Keratinocyte (primary cell): ENCODE results near the gene PTPN14.

Source experiments
- EZH2 ChIP-seq: IDR thresholded peaks from one replicate; pipeline ENCODE4 v1.6.1; 2012; ENCODE audit warnings: inconsistent platforms, mild to moderate bottlenecking, low read length, moderate library complexity
- TF ChIP-seq, protein P1 (sequence below), 3 experiments: IDR thresholded peaks in 1 of 3; conservative IDR thresholded peaks in 1 of 3; optimal IDR thresholded peaks in 1 of 3; 2 replicates in 2 of 3; 3 replicates in 1 of 3; pipeline versions ENCODE3 to v1.5.1; 2011; ENCODE audit warnings: low read length in 3 of 3, mild to moderate bottlenecking in 3 of 3, moderate library complexity in 2 of 3, control low read depth in 1 of 3, inconsistent platforms in 1 of 3; ENCODE audit not compliant: insufficient read depth in 2 of 3; ENCODE audit errors: extremely low read depth in 1 of 3

DNA sequence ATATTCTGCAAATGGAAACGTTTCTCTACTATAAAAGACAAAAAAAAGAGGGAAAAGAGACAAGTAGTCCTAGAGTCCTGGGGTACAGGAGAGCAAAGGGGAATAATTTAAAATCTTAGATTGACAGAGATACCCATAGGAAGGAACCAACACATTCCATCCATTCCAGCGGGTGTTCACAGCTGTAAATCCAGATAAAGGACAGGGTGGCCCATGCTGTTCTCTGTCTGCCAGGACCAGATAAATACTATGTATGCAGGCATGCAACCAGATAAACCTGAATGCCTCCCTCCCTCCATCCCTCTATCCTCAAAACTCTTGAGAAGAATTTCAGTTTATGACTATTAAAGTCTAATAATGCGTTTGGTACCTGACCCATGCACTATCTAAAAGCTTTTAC lies 131.8 kb downstream of the PTPN14 start:
- TF ChIP-seq, protein P1, sequence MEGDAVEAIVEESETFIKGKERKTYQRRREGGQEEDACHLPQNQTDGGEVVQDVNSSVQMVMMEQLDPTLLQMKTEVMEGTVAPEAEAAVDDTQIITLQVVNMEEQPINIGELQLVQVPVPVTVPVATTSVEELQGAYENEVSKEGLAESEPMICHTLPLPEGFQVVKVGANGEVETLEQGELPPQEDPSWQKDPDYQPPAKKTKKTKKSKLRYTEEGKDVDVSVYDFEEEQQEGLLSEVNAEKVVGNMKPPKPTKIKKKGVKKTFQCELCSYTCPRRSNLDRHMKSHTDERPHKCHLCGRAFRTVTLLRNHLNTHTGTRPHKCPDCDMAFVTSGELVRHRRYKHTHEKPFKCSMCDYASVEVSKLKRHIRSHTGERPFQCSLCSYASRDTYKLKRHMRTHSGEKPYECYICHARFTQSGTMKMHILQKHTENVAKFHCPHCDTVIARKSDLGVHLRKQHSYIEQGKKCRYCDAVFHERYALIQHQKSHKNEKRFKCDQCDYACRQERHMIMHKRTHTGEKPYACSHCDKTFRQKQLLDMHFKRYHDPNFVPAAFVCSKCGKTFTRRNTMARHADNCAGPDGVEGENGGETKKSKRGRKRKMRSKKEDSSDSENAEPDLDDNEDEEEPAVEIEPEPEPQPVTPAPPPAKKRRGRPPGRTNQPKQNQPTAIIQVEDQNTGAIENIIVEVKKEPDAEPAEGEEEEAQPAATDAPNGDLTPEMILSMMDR (optimal IDR thresholded peaks at IDR 0.05 in 1 of 3, IDR thresholded peaks at IDR 0.05 in 1 of 3, conservative IDR thresholded peaks at IDR 0.05 in 1 of 3; ENCODE audit: extremely low read depth in 1 of 3, insufficient read depth in 2 of 3, low read length in 3 of 3), result no peak
- TF ChIP-seq EZH2, result no peak
